ENCODE data around the gene RNF220. TPM values are rescaled to one million over a fixed set of nuclear protein-coding genes. Genes with fewer than 3 reads are reported as not detected.

Gene RNF220
- polyA plus RNA-seq, 1 donor (not counting 4 experiments of a cell fraction or from before 2014, with no cell fraction given), result 42.7 TPM

DNA sequence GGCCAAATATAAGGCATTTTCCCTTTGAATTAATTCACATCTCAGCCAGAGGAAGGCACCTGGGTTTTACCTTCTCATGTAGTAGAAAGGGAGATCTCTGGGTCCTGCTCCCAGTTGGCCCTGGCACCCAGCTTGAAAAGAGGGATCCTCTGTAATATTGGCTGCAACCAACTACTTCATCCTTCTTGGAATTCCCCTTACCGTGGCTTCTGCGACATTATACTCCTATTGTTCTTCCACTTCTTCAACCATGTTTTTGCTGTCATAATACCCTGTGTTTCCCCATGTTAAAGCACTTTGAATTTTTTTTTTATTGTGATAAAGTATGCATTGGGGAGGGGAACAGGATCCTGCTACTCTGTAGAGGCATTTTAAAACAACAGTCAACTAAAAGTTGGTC lies 26.8 kb downstream of the RNF220 start:
- Histone ChIP-seq H3K4me1 (ENCODE audit: control insufficient read depth, extremely low read depth, insufficient read depth, low read length) (no peaks in the 10 kb centered on the region), H3K4me3 (ENCODE audit: control insufficient read depth in 2 of 3, extremely low read depth in 1 of 3, insufficient read depth in 2 of 3, low read depth in 1 of 3, low read length in 3 of 3) (no peak overlapping the region), H3K9ac (ENCODE audit: control insufficient read depth, extremely low read depth, insufficient read depth, low read length) (no peak overlapping the region), H3K36me3 (ENCODE audit: control insufficient read depth in 2 of 2, extremely low read depth in 1 of 2, insufficient read depth in 2 of 2, low read length in 2 of 2) (no peaks in the 10 kb centered on the region), H2AFZ (ENCODE audit: control insufficient read depth, low read length) (no peak overlapping the region), H3K27me3 (ENCODE audit: control insufficient read depth, extremely low read depth, insufficient read depth, low read length) (peaks cover 15% of the 10 kb centered on the region), H3K9me1 (ENCODE audit: control insufficient read depth, extremely low read depth, insufficient read depth, low read length) (no peaks in the 10 kb centered on the region), H3K79me2 (ENCODE audit: control insufficient read depth, insufficient read depth, low read length) (no peaks in the 10 kb centered on the region), H3K27ac (ENCODE audit: control insufficient read depth, insufficient read depth, low read length) (no peak overlapping the region), H3K4me2 (ENCODE audit: control insufficient read depth, extremely low read depth, insufficient read depth, low read depth, low read length) (no peak overlapping the region), H4K20me1 (ENCODE audit: control insufficient read depth, extremely low read depth, insufficient read depth, low read length) (no peaks in the 10 kb centered on the region), H3K9me3 (ENCODE audit: control insufficient read depth, low read depth, low read length) (no peaks in the 10 kb centered on the region)
- DNase-seq (ENCODE audit: low read depth, low spot score) (no peak), FAIRE-seq (no peak)
- dilution Hi-C loops (cut with MboI; ENCODE audit: extremely low pct_ligation_motif_present, low sequenced_read_pairs), result no loop called here
- TF ChIP-seq EZH2 (IDR thresholded peaks at IDR 0.05; ENCODE audit: low read length), result no peak
- TF ChIP-seq, protein P1, sequence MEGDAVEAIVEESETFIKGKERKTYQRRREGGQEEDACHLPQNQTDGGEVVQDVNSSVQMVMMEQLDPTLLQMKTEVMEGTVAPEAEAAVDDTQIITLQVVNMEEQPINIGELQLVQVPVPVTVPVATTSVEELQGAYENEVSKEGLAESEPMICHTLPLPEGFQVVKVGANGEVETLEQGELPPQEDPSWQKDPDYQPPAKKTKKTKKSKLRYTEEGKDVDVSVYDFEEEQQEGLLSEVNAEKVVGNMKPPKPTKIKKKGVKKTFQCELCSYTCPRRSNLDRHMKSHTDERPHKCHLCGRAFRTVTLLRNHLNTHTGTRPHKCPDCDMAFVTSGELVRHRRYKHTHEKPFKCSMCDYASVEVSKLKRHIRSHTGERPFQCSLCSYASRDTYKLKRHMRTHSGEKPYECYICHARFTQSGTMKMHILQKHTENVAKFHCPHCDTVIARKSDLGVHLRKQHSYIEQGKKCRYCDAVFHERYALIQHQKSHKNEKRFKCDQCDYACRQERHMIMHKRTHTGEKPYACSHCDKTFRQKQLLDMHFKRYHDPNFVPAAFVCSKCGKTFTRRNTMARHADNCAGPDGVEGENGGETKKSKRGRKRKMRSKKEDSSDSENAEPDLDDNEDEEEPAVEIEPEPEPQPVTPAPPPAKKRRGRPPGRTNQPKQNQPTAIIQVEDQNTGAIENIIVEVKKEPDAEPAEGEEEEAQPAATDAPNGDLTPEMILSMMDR (optimal IDR thresholded peaks at IDR 0.05 in 1 of 3, IDR thresholded peaks at IDR 0.05 in 1 of 3, conservative IDR thresholded peaks at IDR 0.05 in 1 of 3; ENCODE audit: extremely low read depth in 1 of 3, insufficient read depth in 2 of 3, low read length in 3 of 3), result no peak

DNA sequence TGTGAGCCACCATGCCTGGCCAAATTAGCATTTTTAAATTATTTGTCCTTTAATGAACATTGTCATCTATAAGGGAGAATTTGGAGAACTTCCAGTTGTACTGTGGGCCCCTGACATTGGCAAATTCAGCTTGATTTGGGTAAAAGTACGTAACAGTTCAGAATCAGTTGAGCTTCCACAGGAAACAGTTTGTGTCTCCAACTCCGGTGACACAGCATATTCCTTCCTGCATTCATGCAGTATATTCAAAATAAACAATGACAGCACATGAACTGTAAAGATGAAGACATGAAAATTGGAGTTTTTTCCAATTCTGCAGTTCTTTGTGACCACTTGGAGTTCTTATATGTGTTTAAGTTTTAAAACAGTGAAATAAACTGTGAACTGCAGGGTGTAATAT lies 28.2 kb downstream of the RNF220 start:
- dilution Hi-C loops (cut with MboI; ENCODE audit: extremely low pct_ligation_motif_present, low sequenced_read_pairs), result no loop called here
- DNase-seq (ENCODE audit: low read depth, low spot score), result no peak
- no peak for FAIRE-seq
- no peak overlapping the region for H3K27ac ChIP-seq (ENCODE audit: control insufficient read depth, insufficient read depth, low read length)
- TF ChIP-seq, protein P1 (optimal IDR thresholded peaks at IDR 0.05 in 1 of 3, IDR thresholded peaks at IDR 0.05 in 1 of 3, conservative IDR thresholded peaks at IDR 0.05 in 1 of 3; ENCODE audit: extremely low read depth in 1 of 3, insufficient read depth in 2 of 3, low read length in 3 of 3), result no peak
- no peak for TF ChIP-seq EZH2 (IDR thresholded peaks at IDR 0.05; ENCODE audit: low read length)
- peaks cover 7% of the 10 kb centered on the region for H3K27me3 ChIP-seq (ENCODE audit: control insufficient read depth, extremely low read depth, insufficient read depth, low read length)
- H3K4me3 ChIP-seq (ENCODE audit: control insufficient read depth in 2 of 3, extremely low read depth in 1 of 3, insufficient read depth in 2 of 3, low read depth in 1 of 3, low read length in 3 of 3), result no peak overlapping the region
- H3K4me1 ChIP-seq (ENCODE audit: control insufficient read depth, extremely low read depth, insufficient read depth, low read length), result no peaks in the 10 kb centered on the region
- H4K20me1 ChIP-seq (ENCODE audit: control insufficient read depth, extremely low read depth, insufficient read depth, low read length), result no peaks in the 10 kb centered on the region
- H3K9ac ChIP-seq (ENCODE audit: control insufficient read depth, extremely low read depth, insufficient read depth, low read length), result no peak overlapping the region
- H3K9me3 ChIP-seq (ENCODE audit: control insufficient read depth, low read depth, low read length), result no peaks in the 10 kb centered on the region
- H3K79me2 ChIP-seq (ENCODE audit: control insufficient read depth, insufficient read depth, low read length), result no peaks in the 10 kb centered on the region
- H3K9me1 ChIP-seq (ENCODE audit: control insufficient read depth, extremely low read depth, insufficient read depth, low read length), result no peaks in the 10 kb centered on the region
- H3K4me2 ChIP-seq (ENCODE audit: control insufficient read depth, extremely low read depth, insufficient read depth, low read depth, low read length), result no peak overlapping the region
- no peak overlapping the region for H2AFZ ChIP-seq (ENCODE audit: control insufficient read depth, low read length)
- H3K36me3 ChIP-seq (ENCODE audit: control insufficient read depth in 2 of 2, extremely low read depth in 1 of 2, insufficient read depth in 2 of 2, low read length in 2 of 2), result no peaks in the 10 kb centered on the region
